Measurements from ENCODE around the gene RNF167. TPM values are rescaled to one million over a fixed set of nuclear protein-coding genes. Genes with fewer than 3 reads are reported as not detected.
A peak's percentile ranks its signal among the peaks of the same experiment; 100 is the strongest.

The RNF167 gene
- total RNA-seq, 1 donor from 2014 or later: 98.8 TPM

DNA sequence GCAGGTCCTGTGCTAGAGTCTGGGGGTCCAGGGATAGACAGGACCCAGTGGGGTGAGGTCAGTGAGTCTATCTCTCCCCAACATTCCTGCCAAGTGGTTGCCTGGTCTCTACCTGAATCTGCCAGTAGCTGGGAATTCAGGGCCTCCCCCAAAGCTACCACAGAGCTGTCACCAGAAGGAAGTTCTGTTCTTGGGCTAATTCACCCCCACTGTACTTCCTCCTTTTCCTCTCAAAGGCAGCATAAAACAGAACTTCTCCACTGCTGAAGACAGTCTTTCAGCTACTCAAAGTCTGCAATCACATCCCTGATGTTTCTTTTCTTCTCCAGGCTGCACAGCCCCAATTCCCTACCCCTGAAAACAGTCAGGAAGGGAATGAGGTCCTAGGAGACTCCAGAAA, 38.7 kb downstream of the RNF167 start:
- Mint-ChIP-seq H3K4me1 (ENCODE audit: unreplicated experiment) (peaks cover 8% of the 10 kb centered on the region), H3K27me3 (no peaks in the 10 kb centered on the region), H3K4me3 (no peak overlapping the region), H3K9me3 (no peaks in the 10 kb centered on the region), H3K36me3 (peaks cover 18% of the 10 kb centered on the region), H3K27ac (no peak overlapping the region)
- DNase-seq (ENCODE audit: extremely low spot score, unreplicated experiment): no peak
- TF ChIP-seq, protein P1, sequence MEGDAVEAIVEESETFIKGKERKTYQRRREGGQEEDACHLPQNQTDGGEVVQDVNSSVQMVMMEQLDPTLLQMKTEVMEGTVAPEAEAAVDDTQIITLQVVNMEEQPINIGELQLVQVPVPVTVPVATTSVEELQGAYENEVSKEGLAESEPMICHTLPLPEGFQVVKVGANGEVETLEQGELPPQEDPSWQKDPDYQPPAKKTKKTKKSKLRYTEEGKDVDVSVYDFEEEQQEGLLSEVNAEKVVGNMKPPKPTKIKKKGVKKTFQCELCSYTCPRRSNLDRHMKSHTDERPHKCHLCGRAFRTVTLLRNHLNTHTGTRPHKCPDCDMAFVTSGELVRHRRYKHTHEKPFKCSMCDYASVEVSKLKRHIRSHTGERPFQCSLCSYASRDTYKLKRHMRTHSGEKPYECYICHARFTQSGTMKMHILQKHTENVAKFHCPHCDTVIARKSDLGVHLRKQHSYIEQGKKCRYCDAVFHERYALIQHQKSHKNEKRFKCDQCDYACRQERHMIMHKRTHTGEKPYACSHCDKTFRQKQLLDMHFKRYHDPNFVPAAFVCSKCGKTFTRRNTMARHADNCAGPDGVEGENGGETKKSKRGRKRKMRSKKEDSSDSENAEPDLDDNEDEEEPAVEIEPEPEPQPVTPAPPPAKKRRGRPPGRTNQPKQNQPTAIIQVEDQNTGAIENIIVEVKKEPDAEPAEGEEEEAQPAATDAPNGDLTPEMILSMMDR (conservative IDR thresholded peaks at IDR 0.05): no peak

DNA sequence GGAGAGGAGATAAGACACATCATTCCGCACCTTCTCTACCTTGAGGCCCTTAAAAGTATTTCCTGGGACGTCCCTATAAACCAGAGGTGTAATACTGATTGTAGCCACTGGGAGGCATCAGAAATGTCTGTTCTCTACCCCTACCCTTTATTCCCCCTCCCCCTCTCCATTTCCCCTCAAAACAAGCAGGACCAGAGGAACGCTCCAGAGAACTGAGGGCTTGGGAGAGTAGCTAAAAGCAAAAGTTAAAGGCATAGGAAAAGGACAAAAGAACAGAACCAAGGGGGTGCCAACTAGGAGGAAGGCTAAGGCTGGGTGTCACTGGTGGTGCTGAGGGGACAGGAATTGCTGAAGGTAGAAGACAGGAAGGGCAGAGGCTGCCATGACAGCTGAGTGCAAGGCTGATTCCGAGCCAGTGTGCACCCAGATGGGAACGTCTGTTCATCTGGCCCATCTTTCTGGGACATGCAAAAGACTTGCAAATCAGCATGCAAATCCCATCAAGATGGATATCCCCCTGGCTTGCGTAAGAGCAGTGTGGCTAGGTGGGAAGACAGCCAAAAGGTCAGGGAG, 40.7 kb downstream of the RNF167 start:
- H3K27ac Mint-ChIP-seq: peak overlapping the region; percentile 34
- H3K36me3 Mint-ChIP-seq: peaks cover 11% of the 10 kb centered on the region
- DNase-seq (ENCODE audit: extremely low spot score, unreplicated experiment): no peak
- H3K4me3 Mint-ChIP-seq: peak overlapping the region; percentile 9
- no peaks in the 10 kb centered on the region for H3K9me3 Mint-ChIP-seq
- TF ChIP-seq, protein P1 (conservative IDR thresholded peaks at IDR 0.05): peak; percentile 84
- no peaks in the 10 kb centered on the region for H3K27me3 Mint-ChIP-seq
- H3K4me1 Mint-ChIP-seq (ENCODE audit: unreplicated experiment): peaks cover 8% of the 10 kb centered on the region

DNA sequence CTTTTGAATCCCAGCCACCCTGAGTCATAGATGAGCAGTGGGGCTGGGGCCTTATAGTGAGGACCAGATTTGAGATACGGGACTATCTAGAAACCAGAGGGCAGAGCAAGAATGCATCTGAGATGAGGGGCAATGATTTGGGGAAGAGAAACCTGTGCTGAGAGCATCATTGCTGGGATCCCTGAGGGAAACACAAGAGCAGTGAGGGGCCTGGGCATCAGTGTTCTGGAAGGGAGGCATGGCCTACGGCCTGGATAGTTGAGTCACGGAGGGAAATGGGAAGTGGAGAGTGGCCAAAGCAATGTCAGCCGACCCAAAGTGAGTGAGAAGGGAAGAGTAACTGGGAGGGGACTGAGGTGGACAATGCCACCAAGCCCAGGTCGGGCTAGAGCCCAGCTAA, 42.2 kb downstream of the RNF167 start:
- H3K4me1 Mint-ChIP-seq (ENCODE audit: unreplicated experiment): peaks cover 15% of the 10 kb centered on the region
- H3K36me3 Mint-ChIP-seq: peaks cover 11% of the 10 kb centered on the region
- H3K9me3 Mint-ChIP-seq: no peaks in the 10 kb centered on the region
- no peak overlapping the region for H3K4me3 Mint-ChIP-seq
- TF ChIP-seq, protein P1 (conservative IDR thresholded peaks at IDR 0.05): no peak
- H3K27me3 Mint-ChIP-seq: no peaks in the 10 kb centered on the region
- DNase-seq (ENCODE audit: extremely low spot score, unreplicated experiment): no peak
- no peak overlapping the region for H3K27ac Mint-ChIP-seq

DNA sequence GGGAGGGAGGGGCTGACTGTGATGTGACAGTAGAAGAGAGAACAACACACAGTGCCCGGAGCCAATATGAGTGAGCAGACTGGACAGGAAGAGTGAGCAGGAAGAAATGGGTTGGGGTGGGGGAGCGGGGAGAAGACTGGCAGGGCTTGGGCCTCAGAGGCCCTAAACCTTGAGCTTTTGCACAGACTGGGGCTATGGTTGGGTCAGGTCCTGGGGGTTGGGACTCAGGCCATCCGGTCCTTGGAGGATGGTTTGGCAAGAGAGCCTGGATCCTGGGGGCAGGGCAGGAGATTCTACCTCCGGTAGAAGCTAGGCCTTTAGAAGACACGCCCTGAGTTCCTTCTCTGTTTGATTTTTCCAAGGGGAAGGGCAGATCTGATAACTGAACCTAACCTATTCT, 46.3 kb downstream of the RNF167 start:
- Mint-ChIP-seq H3K27me3 (no peaks in the 10 kb centered on the region), H3K4me1 (ENCODE audit: unreplicated experiment) (peaks cover 23% of the 10 kb centered on the region), H3K4me3 (peak overlapping the region; percentile 88), H3K36me3 (peaks cover 5% of the 10 kb centered on the region), H3K27ac (peak overlapping the region; percentile 74), H3K9me3 (no peaks in the 10 kb centered on the region)
- TF ChIP-seq, protein P1 (conservative IDR thresholded peaks at IDR 0.05): no peak
- DNase-seq (ENCODE audit: extremely low spot score, unreplicated experiment): no peak

DNA sequence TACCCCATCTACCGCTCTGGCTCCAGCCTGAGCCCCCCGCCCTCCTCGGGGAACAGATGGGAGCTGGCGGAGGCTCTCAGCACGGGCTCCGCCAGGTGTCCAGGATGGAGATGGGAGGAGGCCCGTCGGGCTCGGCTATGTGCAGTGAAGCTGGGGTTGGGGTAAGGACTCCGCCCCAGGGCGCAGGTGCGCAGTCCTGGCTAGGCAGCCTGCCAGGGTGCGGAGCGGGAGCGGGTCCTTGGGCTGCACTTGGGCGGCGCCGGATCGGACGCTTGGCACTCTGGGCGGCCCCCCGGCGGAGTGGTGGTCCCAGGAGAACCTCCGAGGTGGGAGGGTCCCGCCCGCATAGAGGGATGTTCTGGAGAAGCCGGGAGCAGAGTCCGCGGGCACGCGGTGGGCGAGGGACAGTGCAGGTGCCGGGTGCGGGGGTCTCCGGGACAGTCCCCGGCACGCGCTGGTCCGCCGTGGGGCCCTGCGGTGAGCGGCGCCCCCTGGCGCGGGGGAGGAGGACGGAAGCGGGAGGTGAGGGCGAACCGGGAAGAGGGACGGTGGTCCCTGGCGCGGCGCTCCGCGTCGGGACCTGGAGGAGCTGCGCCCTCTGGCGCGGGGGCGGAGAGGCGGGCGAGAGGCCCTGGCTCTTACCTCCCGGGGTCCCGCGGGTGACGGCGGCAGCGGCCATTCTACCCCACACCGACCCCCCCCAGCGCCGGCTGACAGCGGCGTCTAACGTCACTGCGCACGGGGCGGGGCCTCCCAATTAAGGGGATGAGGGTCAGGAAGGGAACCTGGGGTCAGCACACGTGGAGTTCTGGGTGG, 47.1 kb downstream of the RNF167 start, which contains the start of gene CAMTA2:
CAMTA2 (minus strand) TSS at position 725 of the 816 bp plus-strand sequence. CDS start 1,453 bp downstream, outside the sequence.
- Mint-ChIP-seq H3K4me1 (ENCODE audit: unreplicated experiment) (peaks cover 23% of the 10 kb centered on the region), H3K36me3 (peaks cover 5% of the 10 kb centered on the region), H3K27me3 (no peaks in the 10 kb centered on the region), H3K27ac (peak within 1 kb of the TSS; percentile 74), H3K4me3 (peak within 1 kb of the TSS; percentile 88), H3K9me3 (no peaks in the 10 kb centered on the region)
- peak; percentile 85 for DNase-seq (ENCODE audit: extremely low spot score, unreplicated experiment)
- TF ChIP-seq, protein P1 (conservative IDR thresholded peaks at IDR 0.05): peak; percentile 77
